Testis (tissue), 2 donors: ENCODE measurements around the gene FYN.

Source experiments
- POLR2A ChIP-seq: fragments of 450-650 bp; IDR thresholded peaks from one replicate; pipeline ENCODE4 v1.6.1; 2017; ENCODE audit warnings: antibody characterized with exemption, mild to moderate bottlenecking, moderate library complexity
- TF ChIP-seq, protein P1 (sequence below), 3 experiments: fragments of 450-650 bp in 2 of 3; fragments of 200-600 bp in 1 of 3; sonication (generic) in 1 of 3; IDR thresholded peaks; one replicate each; pipeline ENCODE4 v1.5.1; 2016 to 2019; ENCODE audit warnings: antibody characterized with exemption in 3 of 3, mild to moderate bottlenecking in 2 of 3, moderate library complexity in 1 of 3

DNA sequence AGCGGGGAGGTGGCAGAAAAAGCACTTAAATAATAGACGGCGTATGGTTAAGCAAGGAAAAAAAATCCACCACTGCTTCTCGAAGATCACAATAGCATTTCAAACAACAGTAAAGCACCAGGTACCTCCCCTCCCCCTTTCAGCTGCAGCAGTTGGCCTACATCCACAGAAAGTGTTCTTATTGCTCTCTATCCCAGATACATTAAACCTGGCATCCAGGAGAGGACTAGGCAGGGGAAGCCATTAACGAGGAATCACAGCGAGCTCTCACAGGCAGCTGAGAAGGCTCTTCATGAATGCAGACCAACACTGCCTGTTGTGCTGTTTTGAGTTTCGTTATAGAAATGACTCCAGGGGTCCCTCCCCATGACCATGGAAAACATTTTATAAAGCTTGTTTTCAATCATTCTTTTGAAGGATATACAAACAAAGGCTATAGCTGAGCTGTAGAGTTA, 11.8 kb downstream of the FYN start:
- TF ChIP-seq, protein P1, sequence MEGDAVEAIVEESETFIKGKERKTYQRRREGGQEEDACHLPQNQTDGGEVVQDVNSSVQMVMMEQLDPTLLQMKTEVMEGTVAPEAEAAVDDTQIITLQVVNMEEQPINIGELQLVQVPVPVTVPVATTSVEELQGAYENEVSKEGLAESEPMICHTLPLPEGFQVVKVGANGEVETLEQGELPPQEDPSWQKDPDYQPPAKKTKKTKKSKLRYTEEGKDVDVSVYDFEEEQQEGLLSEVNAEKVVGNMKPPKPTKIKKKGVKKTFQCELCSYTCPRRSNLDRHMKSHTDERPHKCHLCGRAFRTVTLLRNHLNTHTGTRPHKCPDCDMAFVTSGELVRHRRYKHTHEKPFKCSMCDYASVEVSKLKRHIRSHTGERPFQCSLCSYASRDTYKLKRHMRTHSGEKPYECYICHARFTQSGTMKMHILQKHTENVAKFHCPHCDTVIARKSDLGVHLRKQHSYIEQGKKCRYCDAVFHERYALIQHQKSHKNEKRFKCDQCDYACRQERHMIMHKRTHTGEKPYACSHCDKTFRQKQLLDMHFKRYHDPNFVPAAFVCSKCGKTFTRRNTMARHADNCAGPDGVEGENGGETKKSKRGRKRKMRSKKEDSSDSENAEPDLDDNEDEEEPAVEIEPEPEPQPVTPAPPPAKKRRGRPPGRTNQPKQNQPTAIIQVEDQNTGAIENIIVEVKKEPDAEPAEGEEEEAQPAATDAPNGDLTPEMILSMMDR (IDR thresholded peaks at IDR 0.05): no peak
- no peak for TF ChIP-seq POLR2A
